Glutamatergic neuron (in vitro differentiated cells): ENCODE measurements around the gene NTSR1. TPM values are rescaled to one million over a fixed set of nuclear protein-coding genes. Genes with fewer than 3 reads are reported as not detected.

Experiments used
- DNase-seq: peaks from one replicate; pipeline ENCODE4 v3.0.0; 2022
- H3K27ac Mint-ChIP-seq: one replicate; pipeline ENCODE4 v1.8.0; 2020; ENCODE audit warnings: mild to moderate bottlenecking, mixed read lengths, inconsistent platforms; ENCODE audit not compliant: unreplicated experiment
- H3K27me3 Mint-ChIP-seq: one replicate; pipeline ENCODE4 v1.8.0; 2020; ENCODE audit warnings: mild to moderate bottlenecking, moderate library complexity, mixed read lengths, inconsistent platforms; ENCODE audit not compliant: unreplicated experiment
- H3K36me3 Mint-ChIP-seq: one replicate; pipeline ENCODE4 v1.8.0; 2020; ENCODE audit warnings: mild to moderate bottlenecking, mixed read lengths, inconsistent platforms; ENCODE audit not compliant: unreplicated experiment
- H3K4me1 Mint-ChIP-seq: one replicate; pipeline ENCODE4 v1.8.0; 2020; ENCODE audit warnings: mild to moderate bottlenecking, low read depth, mixed read lengths, inconsistent platforms; ENCODE audit not compliant: unreplicated experiment
- H3K4me3 Mint-ChIP-seq: one replicate; pipeline ENCODE4 v1.8.0; 2020; ENCODE audit warnings: mild to moderate bottlenecking, mixed read lengths, inconsistent platforms; ENCODE audit not compliant: unreplicated experiment
- H3K9me3 Mint-ChIP-seq: one replicate; pipeline ENCODE4 v1.8.0; 2020; ENCODE audit warnings: mild to moderate bottlenecking, moderate library complexity, mixed read lengths, inconsistent platforms; ENCODE audit not compliant: unreplicated experiment
- CTCF ChIP-seq: fragments of 200-600 bp; sonication (generic); IDR thresholded peaks from one replicate; pipeline ENCODE4 v1.5.0; 2021; ENCODE audit not compliant: partially characterized antibody, unreplicated experiment
- total RNA-seq: library from RNA; stranded (reverse); fragmentation: NEBNext Ultra II Directional; extraction: Animal tissue kit (Norgen Biotek cat#: 25700); gene quantifications from one replicate; pipeline ENCODE4 v1.2.1, GENCODE V29; 2021; ENCODE audit not compliant: unreplicated experiment

The NTSR1 gene
- total RNA-seq, 1 donor from 2014 or later: 4.0 TPM

- Mint-ChIP-seq H3K4me1 (peaks cover 2% of the 10 kb centered on the region), H3K27ac (no peak overlapping the region), H3K9me3 (peaks cover 6% of the 10 kb centered on the region), H3K36me3 (peaks cover 7% of the 10 kb centered on the region), H3K27me3 (peaks cover 15% of the 10 kb centered on the region), H3K4me3 (no peak overlapping the region)
- no peak for DNase-seq
- TF ChIP-seq CTCF: no peak
Measured at GRCh38 chr20:62799459-62799858, 90.8 kb downstream of the NTSR1 start.

GRCh38 chr20:62799873-62800272 lies 91.2 kb downstream of the NTSR1 start:
- Mint-ChIP-seq H3K27me3 (peaks cover 15% of the 10 kb centered on the region), H3K4me3 (no peak overlapping the region), H3K4me1 (peaks cover 2% of the 10 kb centered on the region), H3K27ac (no peak overlapping the region), H3K9me3 (peaks cover 6% of the 10 kb centered on the region), H3K36me3 (peaks cover 7% of the 10 kb centered on the region)
- TF ChIP-seq CTCF: no peak
- DNase-seq: no peak

GRCh38 chr20:62800314-62801259 lies 92.0 kb downstream of the NTSR1 start:
- Mint-ChIP-seq H3K9me3 (peaks cover 6% of the 10 kb centered on the region), H3K27ac (no peak overlapping the region), H3K4me3 (no peak overlapping the region), H3K4me1 (peaks cover 2% of the 10 kb centered on the region), H3K36me3 (peaks cover 7% of the 10 kb centered on the region), H3K27me3 (peaks cover 15% of the 10 kb centered on the region)
- TF ChIP-seq CTCF: no peak
- DNase-seq: no peak

GRCh38 chr20:62801284-62802010 lies 92.8 kb downstream of the NTSR1 start:
- Mint-ChIP-seq H3K27ac (no peak overlapping the region), H3K27me3 (peaks cover 15% of the 10 kb centered on the region), H3K36me3 (peaks cover 7% of the 10 kb centered on the region), H3K9me3 (peaks cover 3% of the 10 kb centered on the region), H3K4me3 (no peak overlapping the region), H3K4me1 (peaks cover 9% of the 10 kb centered on the region)
- DNase-seq: no peak
- no peak for TF ChIP-seq CTCF
